GM18505 (cell line): Measurements from ENCODE around the gene UBXN6.

ENCODE experiments used
- ATAC-seq: cut with Tn5 transposase; IDR thresholded peaks from one replicate; pipeline ENCODE4 v1.9.1; 2021; ENCODE audit not compliant: unreplicated experiment
- POLR2A ChIP-seq: IDR thresholded peaks from 4 replicates; pipeline ENCODE4 v1.6.1; 2011; ENCODE audit warnings: borderline replicate concordance; ENCODE audit not compliant: insufficient read depth, insufficient read length; ENCODE audit errors: extremely low read depth

The UBXN6 gene

DNA sequence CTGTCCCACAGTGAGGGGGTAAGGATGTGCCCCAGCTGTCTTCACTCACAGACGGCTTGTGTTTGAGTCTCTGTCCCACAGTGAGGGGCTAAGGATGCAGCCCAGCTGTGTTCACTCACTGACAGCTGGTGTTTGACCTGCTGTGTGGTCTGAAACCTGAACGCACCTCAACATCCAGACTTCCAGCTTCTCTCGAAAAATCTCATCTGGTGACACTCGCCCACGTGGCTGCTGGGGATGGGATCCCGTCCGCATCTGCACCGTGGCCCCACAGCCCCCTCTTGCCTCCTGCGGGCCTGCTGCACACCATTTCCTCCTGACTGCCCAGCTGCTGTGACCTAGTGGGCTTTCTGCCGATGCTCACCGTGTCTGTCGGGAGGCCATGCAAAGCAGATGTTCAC is 27.8 kb downstream of the UBXN6 start:
- no peak for ATAC-seq
- TF ChIP-seq POLR2A, result no peak

GRCh38 chr19:4429256-4429655 is 28.3 kb downstream of the UBXN6 start:
- TF ChIP-seq POLR2A, result no peak
- no peak for ATAC-seq

- no peak for ATAC-seq
Measured at GRCh38 chr19:4428326-4428975, 29.1 kb downstream of the UBXN6 start.

GRCh38 chr19:4425537-4425936 is 32.1 kb downstream of the UBXN6 start:
- no peak for ATAC-seq

More at GRCh38 chr19:4428326-4428975, 29.1 kb downstream of the UBXN6 start:
- TF ChIP-seq POLR2A, result no peak

DNA sequence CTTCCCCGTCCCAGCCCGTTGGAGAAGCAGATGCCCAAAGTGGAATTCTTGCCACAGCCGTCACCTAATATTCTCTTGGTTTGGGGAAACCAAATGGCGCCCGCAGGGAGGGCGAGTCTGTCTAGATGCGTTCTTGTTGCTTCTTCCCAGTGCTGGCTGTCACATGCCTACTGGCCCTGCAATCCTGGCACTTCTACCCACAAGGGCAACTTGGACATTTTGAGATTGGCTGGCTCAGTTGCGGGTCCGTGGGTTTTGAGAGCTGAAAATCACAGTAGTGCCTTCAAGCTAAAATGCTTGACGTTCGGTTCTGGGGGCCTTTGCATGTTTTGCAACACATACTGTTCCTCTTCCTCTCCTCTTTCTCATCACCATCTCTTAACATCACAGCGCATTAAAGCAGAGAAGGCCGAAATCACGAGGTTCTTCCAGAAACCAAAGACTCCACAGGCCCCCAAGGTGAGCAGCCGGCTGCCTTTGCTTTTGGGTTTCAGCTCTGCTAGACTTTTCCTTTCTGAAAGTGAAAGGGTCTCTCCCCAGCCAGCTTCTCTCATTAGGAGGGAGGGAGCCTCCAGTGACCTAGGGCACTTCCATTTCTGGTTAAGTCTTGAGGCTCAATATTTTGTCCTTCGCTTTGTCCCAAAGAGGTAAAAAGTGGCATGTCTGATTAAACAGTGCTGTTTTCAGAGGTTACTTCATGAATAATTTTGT is 34.0 kb downstream of the UBXN6 start:
- TF ChIP-seq POLR2A, result no peak

More at GRCh38 chr19:4425537-4425936, 32.1 kb downstream of the UBXN6 start:
- no peak for TF ChIP-seq POLR2A

GRCh38 chr19:4416268-4416667 is 41.3 kb downstream of the UBXN6 start:
- no peak for TF ChIP-seq POLR2A
- no peak for ATAC-seq

More for the DNA sequence above, 34.0 kb downstream of the UBXN6 start:
- no peak for ATAC-seq

- no peak for ATAC-seq
- no peak for TF ChIP-seq POLR2A
Measured at GRCh38 chr19:4415352-4415751, 42.2 kb downstream of the UBXN6 start.

DNA sequence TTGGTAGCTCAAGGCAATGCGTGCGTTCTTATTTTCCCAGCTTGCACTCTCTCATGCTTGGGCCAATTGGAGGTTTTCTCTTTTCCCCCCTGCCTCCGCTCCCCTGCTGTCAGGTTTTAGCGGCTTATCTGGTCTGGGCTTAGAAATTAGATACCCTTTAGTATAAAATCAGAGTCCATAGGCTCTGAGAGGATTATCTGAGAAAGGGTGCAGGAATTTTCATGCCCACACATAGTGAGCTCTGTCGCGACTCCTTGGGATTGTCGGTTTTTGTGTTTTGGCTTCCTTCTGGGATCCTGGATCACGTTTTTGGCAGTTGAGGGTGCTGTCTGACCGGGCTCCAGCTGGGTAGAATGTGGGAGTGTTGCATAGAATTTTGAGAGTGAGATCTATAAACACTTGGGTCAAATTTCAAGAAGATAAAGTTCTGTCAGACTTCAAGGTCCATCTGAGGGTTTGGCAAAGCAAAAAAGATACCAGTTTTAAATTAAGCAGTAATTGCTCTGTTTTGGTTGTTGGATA is 42.7 kb downstream of the UBXN6 start:
- TF ChIP-seq POLR2A, result no peak
- ATAC-seq, result no peak

DNA sequence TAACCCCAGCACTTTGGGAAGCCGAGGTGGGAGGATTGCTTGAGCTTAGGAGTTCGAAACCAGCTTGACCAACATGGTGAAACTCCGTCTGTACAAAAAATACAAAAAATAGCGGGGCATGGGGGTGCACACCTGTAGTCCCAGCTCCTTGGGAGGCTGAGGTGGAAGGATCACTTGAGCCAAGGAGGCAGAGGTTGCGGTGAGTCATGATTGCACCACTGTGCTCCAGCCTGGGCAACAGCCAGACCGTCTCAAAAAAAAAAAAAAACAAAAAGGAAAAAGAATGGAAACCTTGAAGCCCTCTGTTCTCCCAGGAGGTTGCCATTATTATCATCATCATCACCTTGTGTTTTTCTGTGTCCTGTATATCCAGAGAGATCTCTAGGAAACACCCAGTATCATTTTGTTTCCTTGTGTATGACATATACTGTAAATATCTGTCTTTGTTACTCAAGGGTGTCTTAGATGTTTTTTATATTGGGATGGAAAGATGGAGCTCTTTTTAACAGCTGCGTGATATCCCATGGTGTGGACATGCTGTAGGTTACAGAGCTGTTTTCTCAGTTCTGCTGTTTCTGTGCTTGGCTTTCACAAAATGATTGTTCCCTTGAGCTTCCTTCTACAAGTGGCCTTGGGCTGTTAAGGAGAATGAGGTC is 43.3 kb downstream of the UBXN6 start:
- no peak for TF ChIP-seq POLR2A
- ATAC-seq, result no peak

DNA sequence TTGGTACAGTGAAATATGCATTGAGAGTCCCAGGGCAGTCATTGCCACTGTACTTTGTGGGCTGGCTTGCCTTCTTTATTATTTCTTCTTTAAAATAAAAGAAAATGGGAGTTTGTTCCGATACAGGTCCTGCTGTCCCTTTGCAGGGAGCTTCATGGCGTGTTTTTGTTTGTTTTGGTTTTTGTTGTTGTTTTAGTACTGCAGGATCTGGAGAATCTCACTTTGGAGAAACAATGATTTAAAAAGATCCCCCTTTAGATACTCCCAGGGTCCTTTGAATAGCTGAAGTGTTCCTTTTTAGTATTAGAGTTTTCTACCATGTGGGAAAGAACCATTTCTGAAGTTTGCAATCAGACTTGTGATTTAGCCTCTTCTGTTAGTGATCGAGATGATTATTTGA is 44.0 kb downstream of the UBXN6 start:
- no peak for ATAC-seq
- TF ChIP-seq POLR2A, result no peak

DNA sequence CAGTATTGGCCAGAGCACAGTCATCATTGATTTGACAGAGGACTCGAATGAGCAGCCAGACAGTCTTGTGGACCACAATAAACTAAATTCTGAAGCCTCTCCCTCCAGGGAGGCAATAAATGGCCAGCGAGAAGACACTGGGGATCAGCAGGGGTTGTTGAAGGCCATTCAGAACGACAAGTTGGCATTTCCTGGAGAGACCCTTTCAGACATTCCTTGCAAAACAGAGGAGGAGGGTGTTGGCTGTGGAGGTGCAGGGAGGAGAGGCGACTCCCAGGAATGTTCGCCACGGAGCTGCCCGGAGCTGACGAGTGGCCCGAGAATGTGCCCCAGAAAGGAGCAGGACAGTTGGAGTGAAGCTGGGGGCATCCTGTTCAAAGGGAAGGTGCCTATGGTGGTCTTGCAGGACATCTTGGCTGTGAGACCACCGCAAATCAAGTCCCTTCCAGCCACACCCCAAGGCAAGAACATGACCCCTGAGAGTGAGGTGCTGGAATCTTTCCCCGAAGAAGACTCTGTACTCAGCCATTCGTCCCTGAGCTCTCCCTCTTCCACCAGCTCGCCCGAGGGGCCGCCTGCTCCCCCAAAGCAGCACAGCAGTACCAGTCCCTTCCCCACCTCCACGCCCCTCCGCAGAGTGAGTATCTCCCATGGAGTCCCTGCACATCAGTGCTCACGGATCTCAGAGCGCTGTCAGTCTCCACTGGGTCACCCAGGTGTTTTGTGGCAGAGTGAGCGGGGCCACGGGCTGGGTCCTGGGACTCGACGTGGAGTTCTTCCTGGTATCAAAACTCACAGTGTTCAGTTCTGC is 48.3 kb downstream of the UBXN6 start:
- no peak for ATAC-seq

GRCh38 chr19:4406626-4407025 is 51.0 kb downstream of the UBXN6 start:
- no peak for ATAC-seq

More for the DNA sequence above, 48.3 kb downstream of the UBXN6 start:
- no peak for TF ChIP-seq POLR2A

GRCh38 chr19:4405977-4406376 is 51.6 kb downstream of the UBXN6 start:
- TF ChIP-seq POLR2A, result no peak
- ATAC-seq, result no peak

More at GRCh38 chr19:4406626-4407025, 51.0 kb downstream of the UBXN6 start:
- no peak for TF ChIP-seq POLR2A
